Epithelial cell of proximal tubule (primary cell): ENCODE results near the gene CEACAM19. TPM values are rescaled to one million over a fixed set of nuclear protein-coding genes. Genes with fewer than 3 reads are reported as not detected.
A peak's percentile ranks its signal among the peaks of the same experiment; 100 is the strongest.

Source experiments
- DNase-seq: peaks from one replicate; pipeline ENCODE4 v3.0.0-alpha.2; 2011; ENCODE audit warnings: low read depth
- H3K4me3 ChIP-seq: 2 replicates; pipeline ENCODE4 v1.5.1; 2011; ENCODE audit warnings: low read depth, mild to moderate bottlenecking, low read length
- CTCF ChIP-seq: conservative IDR thresholded peaks from 2 replicates; pipeline ENCODE4 v1.5.1; 2012; ENCODE audit warnings: low read depth, mild to moderate bottlenecking, low read length
- total RNA-seq: library from RNA; depleted of rRNA; stranded (reverse); fragments of >200 nt; gene quantifications from 2 replicates; pipeline ENCODE4 v1.2.3, GENCODE V29; 2015

The CEACAM19 gene
- total RNA-seq, 1 donor from 2014 or later = 2.7 TPM

- no peak for TF ChIP-seq CTCF
- no peak for DNase-seq
Observed at GRCh38 chr19:44684892-44685863, 13.9 kb downstream of the CEACAM19 start.

GRCh38 chr19:44685877-44686276 is 14.6 kb downstream of the CEACAM19 start:
- no peak overlapping the region for H3K4me3 ChIP-seq
- DNase-seq = no peak
- no peak for TF ChIP-seq CTCF

More at GRCh38 chr19:44684892-44685863, 13.9 kb downstream of the CEACAM19 start:
- H3K4me3 ChIP-seq = no peak overlapping the region

- DNase-seq = no peak
- TF ChIP-seq CTCF = no peak
- H3K4me3 ChIP-seq = no peak overlapping the region
Observed at GRCh38 chr19:44686896-44687295, 15.6 kb downstream of the CEACAM19 start.

- no peak for DNase-seq
- no peak for TF ChIP-seq CTCF
- no peak overlapping the region for H3K4me3 ChIP-seq
Observed at GRCh38 chr19:44687888-44688287, 16.6 kb downstream of the CEACAM19 start.

- H3K4me3 ChIP-seq = no peak overlapping the region
- peak; percentile 89 for TF ChIP-seq CTCF
- no peak for DNase-seq
Observed at GRCh38 chr19:44689290-44690130, 18.2 kb downstream of the CEACAM19 start.

GRCh38 chr19:44690131-44690440 is 18.8 kb downstream of the CEACAM19 start:
- no peak for DNase-seq
- H3K4me3 ChIP-seq = no peak overlapping the region
- TF ChIP-seq CTCF = no peak
